Stimulated activated naive CD8-positive, alpha-beta T cell treated with anti-CD3 and anti-CD28 coated beads, Interleukin-15, Interleukin-2, amounts not matched to agents 100 U/mL and 50 U/mL, for 24 hours (primary cell): ENCODE measurements around the gene SLX4IP.
"Not testable (repeated sequence)": the region's sequence is repeated elsewhere in the genome, so short reads cannot be mapped to it uniquely, and the experiment has no call there.

Experiments
- ATAC-seq: fragments of 150-1000 bp; cut with Tn5 transposase; one replicate; pipeline ENCODE4 v1.10.0; 2021
- DNase-seq: peaks from one replicate; pipeline ENCODE4 v3.0.0; 2021

Gene SLX4IP

DNA sequence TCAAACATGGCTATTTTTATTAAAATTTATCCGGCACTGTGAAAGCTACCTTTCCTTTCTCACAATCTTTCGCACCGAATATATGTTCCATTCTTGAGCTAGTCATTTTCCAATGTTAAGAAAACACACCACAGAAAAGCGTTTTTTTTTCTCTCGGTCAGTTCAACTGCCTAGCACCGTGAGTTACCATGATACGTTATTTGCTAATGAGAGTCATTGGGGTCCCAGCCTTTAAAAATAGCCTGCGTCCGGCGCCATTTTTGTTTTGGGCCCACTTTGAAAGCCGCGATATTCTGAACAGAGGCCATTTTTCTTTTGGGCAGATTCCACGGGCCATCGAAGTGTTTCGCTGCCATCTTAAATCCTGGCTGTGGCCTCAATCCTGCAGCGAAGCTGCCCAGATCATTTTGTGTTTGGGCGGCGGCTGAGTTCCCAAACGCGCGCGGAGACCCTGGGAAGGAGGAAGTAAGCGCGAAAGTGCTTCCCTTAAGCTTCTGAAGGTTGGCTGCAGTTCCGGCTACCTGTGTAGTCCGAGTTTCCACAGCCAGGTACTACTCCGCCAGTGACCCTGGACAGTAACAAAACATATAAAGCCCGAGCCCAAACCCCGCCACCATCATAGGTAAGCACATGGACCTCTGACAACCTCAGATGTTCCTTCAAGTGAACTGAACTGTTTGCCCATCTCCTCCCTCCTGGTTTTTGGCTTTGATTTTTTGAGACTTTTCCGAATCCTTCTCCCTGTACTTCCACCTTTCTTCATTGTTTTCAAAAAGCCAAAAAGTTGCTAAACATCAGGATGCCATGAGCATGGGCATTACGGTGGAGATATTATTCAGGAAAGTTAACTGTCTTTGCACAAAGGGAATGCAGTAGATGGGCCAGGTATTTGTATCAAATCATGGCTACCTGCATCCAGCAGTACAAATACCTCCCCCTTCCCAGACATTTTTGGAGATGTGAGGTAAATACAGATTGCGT is at the start of gene SLX4IP:
SLX4IP (plus strand) TSS at position 474 of the 981 bp plus-strand sequence. CDS start 22,900 bp downstream, outside the sequence.
- ATAC-seq, result peak; percentile 70
- peak; percentile 82 for DNase-seq

- no peak for DNase-seq
- ATAC-seq, result no peak
Observed at GRCh38 chr20:10385850-10386544, 49.1 kb upstream of the SLX4IP start.

GRCh38 chr20:10387686-10388085 is 47.4 kb upstream of the SLX4IP start:
- ATAC-seq, result no peak
- no peak for DNase-seq

GRCh38 chr20:10388597-10388996 is 46.5 kb upstream of the SLX4IP start:
- no peak for ATAC-seq
- no peak for DNase-seq

- ATAC-seq, result no peak
- DNase-seq, result no peak
Observed at GRCh38 chr20:10390709-10391108, 44.4 kb upstream of the SLX4IP start.

DNA sequence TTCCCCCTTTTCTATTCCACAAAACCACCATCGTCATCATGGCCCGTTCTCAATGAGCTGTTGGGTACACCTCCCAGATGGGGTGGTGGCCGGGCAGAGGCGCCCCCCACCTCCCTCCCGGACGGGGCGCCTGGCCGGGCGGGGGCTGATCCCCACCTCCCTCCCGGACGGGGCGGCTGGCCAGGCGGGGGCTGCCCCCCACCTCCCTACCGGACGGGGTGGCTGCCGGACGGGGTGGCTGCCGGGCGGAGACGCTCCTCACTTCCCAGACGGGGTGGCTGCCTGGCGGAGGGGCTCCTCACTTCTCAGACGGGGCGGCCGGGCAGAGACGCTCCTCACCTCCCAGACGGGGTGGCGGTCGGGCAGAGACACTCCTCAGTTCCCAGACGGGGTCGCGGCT is 40.4 kb upstream of the SLX4IP start:
- ATAC-seq, DNase-seq: not testable (repeated sequence)

GRCh38 chr20:10398834-10399369 is 36.2 kb upstream of the SLX4IP start:
- ATAC-seq (no peak), DNase-seq (no peak)

GRCh38 chr20:10402938-10403608 is 32.0 kb upstream of the SLX4IP start:
- no peak for DNase-seq
- ATAC-seq, result no peak

DNA sequence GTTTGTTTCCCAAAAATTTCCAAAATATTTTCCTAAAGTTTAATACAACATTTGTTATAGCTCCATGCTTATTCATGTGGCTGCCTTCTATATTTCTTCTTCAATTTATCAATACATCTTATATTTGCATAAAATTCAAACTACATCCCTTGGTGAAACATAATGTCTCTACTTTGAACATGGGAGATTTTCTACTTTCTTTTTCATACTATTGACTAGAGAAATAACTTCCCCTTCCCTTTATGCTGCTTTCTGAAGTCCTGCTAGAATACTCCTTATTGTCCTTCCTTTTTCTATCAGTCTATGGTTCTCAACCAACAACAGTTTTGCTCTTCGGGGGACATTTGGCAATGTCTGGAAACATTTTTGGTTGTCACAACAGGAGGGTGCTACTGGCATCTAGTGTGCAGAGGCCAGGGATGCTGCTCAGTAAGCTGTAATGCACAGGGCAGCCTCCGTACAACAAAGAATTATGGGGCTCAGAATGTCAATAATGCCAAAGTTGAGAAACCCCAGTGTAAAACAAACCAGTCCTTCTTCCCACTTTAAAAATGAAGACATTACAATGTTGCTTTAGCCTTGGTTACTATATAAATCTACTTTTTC is 31.0 kb upstream of the SLX4IP start:
- DNase-seq (no peak), ATAC-seq (no peak)

- ATAC-seq, result no peak
- no peak for DNase-seq
Observed at GRCh38 chr20:10404959-10405530, 30.1 kb upstream of the SLX4IP start.

DNA sequence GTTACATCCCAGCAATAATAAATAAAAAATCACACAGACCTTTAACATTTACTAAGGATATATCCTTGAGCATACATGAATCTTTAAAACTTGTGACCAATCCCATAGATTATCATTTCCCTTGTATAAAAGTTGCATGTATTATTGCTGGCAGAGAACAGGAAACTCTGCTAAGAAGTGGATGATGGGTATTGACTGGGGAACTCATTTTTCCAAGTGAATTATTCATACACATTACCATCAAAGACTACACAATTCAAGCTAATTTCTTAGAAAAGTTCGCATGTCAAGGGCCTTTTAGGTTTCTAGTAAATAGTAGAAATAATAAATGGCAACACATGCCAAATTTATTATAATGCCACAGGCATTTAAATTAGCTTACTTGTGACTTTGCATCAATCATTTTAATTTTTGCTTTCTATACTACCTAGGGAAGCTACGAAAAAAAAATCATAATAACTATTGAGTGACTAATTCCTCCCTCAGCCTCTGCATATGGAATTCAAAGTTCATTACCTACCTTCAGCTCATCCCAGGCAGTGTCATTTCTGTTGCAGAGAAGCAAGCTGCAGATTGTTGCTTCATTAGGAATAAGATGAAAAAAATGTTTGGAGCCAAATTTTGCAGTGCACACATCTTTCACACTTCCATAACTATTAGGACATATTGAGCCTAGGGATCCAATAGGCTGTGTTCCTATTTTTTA is 26.8 kb upstream of the SLX4IP start:
- ATAC-seq (no peak), DNase-seq (no peak)

GRCh38 chr20:10411673-10412072 is 23.4 kb upstream of the SLX4IP start:
- ATAC-seq, result no peak
- DNase-seq, result no peak

GRCh38 chr20:10412591-10413408 is 22.3 kb upstream of the SLX4IP start:
- ATAC-seq (no peak), DNase-seq (no peak)

DNA sequence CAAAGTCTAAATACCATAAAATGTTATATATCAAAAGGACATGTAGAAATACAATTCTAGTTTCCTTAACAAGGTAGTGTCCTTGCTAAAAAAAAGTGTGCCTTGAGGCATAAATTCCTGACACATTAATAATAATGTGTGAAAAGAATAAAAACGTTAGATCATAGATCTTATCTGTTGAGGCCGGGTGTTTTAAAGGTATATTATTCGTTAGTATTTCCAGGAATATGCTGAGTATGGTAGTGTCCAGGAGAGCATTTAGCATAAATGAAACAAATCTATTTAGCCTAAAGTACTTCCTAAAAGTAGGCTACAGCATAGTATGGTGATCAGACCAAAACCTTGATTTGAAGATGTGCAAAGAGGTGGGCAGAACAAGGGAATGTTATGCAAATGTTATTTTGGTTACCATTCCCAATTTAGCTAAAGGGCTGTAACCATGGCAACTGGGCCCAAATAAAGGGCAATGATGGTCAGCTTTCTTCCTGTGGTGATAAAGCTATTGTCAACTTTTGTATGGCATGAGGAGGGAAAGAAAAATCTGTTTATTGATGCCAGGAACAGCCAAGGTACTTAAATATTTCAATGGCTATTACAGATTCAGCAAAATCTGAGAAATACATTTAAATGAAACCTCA is 20.0 kb upstream of the SLX4IP start:
- DNase-seq, result no peak
- no peak for ATAC-seq

GRCh38 chr20:10417218-10417617 is 17.9 kb upstream of the SLX4IP start:
- not testable (repeated sequence) for DNase-seq, ATAC-seq

DNA sequence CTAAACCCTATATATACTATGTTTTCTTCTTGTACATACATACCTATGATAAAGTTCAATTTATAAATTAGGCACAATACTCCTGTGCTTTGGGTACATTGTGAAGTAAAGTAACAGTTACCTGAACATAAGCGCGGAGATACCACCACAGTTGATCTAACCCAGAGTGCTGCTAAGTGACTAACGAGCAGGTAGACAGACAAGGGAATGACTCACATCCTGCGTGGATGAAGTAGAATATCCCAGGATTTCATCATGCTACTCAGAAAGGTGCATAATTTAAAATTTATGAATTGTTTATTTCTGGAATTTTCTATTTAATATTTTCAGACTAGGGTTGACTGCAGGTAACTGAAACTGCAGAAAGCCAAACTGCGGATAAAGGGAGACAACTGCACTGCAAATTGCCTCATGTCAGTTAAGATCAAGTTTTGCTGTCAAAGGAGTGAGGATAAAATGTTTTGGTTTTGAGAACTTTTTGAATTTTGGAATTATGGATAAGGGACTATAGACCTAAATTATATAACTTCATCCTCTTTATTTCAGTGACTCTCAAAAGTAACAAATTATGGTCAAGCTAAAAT is 15.5 kb upstream of the SLX4IP start:
- ATAC-seq (no peak), DNase-seq (no peak)

GRCh38 chr20:10423735-10424134 is 11.4 kb upstream of the SLX4IP start:
- DNase-seq (no peak), ATAC-seq (no peak)

- no peak for ATAC-seq
- DNase-seq, result peak; percentile 49
Observed at GRCh38 chr20:10427060-10427692, 7.9 kb upstream of the SLX4IP start.

DNA sequence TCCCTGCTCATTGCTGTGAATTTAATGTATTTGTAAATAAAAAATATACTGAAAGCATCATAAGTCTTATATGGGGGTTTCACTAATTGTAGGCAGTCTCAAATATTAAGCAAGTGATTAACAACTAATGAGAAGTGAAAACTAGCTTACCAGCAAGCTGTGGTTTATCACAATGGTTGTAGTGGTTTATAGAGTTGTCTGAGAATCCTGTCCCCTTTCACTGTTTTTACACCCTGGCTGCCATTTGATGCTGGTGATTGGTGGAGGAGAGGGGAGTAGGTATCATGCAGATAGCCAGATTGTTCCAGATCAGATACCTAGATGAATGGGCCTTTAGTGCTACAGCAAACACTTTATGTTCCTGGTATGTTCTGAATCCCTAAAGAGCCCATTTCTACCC is 7.1 kb upstream of the SLX4IP start:
- no peak for ATAC-seq
- DNase-seq, result no peak
